Measurements from ENCODE around the gene PTPN1.

DNA sequence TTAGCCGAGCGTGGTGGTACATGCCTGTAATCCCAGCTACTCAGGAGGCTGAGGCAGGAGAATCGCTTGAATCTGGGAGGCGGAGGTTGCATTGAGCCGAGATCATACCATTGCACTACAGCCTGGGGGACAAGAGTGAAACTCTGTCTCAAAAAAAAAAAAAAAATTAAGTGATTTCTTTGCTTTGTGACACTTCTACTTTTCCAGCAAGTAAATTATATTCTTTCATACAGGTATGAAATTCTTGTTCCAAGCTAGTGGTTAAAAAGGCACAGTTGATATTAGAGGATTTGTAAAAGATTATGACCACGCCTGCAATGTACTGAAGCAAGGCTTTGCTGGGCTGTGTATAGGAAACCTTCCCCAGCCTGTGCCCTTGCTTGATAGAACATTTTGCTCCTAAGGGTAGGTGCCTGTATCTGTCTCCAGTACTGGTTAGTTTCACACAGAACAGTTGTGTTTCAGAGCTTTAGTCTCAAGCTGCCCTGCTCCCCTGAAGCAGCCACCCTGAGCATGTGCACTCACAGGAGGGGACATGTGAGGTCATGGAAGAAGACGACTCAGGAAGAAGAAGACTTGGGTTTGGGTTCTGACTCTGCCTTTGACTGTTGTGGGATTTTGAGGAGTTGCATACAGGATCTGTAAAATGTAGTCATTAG is 10.2 kb downstream of the PTPN1 start:
- TF ChIP-seq, protein P1, sequence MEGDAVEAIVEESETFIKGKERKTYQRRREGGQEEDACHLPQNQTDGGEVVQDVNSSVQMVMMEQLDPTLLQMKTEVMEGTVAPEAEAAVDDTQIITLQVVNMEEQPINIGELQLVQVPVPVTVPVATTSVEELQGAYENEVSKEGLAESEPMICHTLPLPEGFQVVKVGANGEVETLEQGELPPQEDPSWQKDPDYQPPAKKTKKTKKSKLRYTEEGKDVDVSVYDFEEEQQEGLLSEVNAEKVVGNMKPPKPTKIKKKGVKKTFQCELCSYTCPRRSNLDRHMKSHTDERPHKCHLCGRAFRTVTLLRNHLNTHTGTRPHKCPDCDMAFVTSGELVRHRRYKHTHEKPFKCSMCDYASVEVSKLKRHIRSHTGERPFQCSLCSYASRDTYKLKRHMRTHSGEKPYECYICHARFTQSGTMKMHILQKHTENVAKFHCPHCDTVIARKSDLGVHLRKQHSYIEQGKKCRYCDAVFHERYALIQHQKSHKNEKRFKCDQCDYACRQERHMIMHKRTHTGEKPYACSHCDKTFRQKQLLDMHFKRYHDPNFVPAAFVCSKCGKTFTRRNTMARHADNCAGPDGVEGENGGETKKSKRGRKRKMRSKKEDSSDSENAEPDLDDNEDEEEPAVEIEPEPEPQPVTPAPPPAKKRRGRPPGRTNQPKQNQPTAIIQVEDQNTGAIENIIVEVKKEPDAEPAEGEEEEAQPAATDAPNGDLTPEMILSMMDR (IDR thresholded peaks at IDR 0.05 in 8 of 11, conservative IDR thresholded peaks at IDR 0.05 in 3 of 11): no peak
- peak in 1 of 3 donors; percentile 20 for TF ChIP-seq POLR2A (IDR thresholded peaks at IDR 0.05)
